Fibroblast of mammary gland (primary cell): Measurements from ENCODE around the gene RAB18.
"Not testable (repeated sequence)": the region's sequence is repeated elsewhere in the genome, so short reads cannot be mapped to it uniquely, and the experiment has no call there.

Source experiments
- DNase-seq: peaks from one replicate; pipeline ENCODE4 v3.0.0-alpha.2; 2010; ENCODE audit warnings: low read depth
- H3K4me3 ChIP-seq: 2 replicates; pipeline ENCODE4 v1.5.1; 2011; ENCODE audit warnings: low read depth, mild to moderate bottlenecking, low read length, moderate library complexity; ENCODE audit not compliant: control insufficient read depth
- TF ChIP-seq, protein P1 (sequence below): conservative IDR thresholded peaks from 2 replicates; pipeline ENCODE4 v1.5.1; 2011; ENCODE audit warnings: low read depth, low read length, inconsistent platforms; ENCODE audit not compliant: control insufficient read depth, insufficient read depth

Gene RAB18

GRCh38 chr10:27464993-27465392 lies 39.1 kb upstream of the RAB18 start:
- no peak for DNase-seq

GRCh38 chr10:27465596-27465995 lies 38.5 kb upstream of the RAB18 start:
- not testable (repeated sequence) for DNase-seq, H3K4me3 ChIP-seq

More at GRCh38 chr10:27464993-27465392, 39.1 kb upstream of the RAB18 start:
- no peak overlapping the region for H3K4me3 ChIP-seq
- TF ChIP-seq, protein P1, sequence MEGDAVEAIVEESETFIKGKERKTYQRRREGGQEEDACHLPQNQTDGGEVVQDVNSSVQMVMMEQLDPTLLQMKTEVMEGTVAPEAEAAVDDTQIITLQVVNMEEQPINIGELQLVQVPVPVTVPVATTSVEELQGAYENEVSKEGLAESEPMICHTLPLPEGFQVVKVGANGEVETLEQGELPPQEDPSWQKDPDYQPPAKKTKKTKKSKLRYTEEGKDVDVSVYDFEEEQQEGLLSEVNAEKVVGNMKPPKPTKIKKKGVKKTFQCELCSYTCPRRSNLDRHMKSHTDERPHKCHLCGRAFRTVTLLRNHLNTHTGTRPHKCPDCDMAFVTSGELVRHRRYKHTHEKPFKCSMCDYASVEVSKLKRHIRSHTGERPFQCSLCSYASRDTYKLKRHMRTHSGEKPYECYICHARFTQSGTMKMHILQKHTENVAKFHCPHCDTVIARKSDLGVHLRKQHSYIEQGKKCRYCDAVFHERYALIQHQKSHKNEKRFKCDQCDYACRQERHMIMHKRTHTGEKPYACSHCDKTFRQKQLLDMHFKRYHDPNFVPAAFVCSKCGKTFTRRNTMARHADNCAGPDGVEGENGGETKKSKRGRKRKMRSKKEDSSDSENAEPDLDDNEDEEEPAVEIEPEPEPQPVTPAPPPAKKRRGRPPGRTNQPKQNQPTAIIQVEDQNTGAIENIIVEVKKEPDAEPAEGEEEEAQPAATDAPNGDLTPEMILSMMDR = no peak

DNA sequence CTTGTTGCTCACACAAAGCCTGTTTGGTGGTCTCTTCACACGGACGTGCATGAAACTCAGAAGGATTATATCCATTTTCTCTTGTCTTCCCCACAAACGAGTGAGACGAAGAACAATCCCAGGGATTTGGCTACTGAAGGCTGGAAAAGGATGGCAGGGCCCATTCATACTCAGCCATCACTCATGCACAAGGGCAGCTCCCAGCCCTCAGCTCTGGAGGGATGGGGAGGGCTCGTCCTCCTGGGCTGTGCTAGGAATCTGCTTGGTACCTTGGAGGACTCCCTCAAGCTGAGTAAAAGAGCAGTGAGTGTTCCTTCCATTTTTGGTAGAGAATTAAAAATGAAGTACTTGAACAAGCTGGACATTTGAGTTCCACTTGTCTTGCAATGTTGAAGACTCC lies 33.2 kb upstream of the RAB18 start:
- TF ChIP-seq, protein P1 = no peak
- no peak overlapping the region for H3K4me3 ChIP-seq
- DNase-seq = no peak

DNA sequence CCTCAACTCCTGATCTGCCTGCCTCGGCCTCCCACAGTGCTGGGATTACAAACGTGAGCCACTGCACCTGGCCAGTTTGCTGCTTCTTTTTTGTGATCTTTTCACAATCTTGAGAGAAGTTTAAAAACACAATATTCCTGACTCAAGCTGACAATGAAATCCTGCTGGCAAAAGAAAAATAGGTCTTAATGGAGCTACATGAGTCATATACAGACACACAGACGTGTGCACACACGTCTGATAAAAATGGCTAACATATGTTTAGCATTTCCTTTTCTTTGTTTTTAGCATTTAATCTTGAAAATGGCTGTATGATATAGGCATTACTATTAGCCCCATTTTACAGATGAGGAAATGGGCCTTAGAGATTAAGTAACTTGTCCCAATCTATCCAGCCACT lies 29.4 kb upstream of the RAB18 start:
- peak; percentile 56 for DNase-seq
- TF ChIP-seq, protein P1 = no peak
- H3K4me3 ChIP-seq = no peak overlapping the region

DNA sequence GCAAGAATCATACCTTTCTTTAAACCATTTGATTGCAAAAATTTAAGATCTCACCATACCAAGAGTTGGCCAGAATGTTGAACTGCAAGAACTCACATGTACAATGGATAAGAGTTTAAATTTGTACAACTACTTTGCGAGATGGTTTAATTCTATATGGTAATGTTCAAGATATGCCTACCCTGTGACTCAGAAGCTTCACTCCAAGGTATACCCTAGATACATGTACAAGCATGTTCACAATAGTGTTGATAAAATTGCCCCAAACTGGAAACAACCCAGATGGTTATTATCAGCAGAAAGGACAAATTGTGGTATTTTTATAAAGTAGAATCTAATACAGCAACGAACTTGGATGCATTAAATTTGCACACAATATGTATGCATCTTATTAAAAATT lies 25.1 kb upstream of the RAB18 start:
- H3K4me3 ChIP-seq = no peak overlapping the region
- DNase-seq = no peak
- TF ChIP-seq, protein P1 = no peak

- no peak for DNase-seq
- TF ChIP-seq, protein P1 = no peak
- no peak overlapping the region for H3K4me3 ChIP-seq
Observed at GRCh38 chr10:27481486-27481885, 22.6 kb upstream of the RAB18 start.

DNA sequence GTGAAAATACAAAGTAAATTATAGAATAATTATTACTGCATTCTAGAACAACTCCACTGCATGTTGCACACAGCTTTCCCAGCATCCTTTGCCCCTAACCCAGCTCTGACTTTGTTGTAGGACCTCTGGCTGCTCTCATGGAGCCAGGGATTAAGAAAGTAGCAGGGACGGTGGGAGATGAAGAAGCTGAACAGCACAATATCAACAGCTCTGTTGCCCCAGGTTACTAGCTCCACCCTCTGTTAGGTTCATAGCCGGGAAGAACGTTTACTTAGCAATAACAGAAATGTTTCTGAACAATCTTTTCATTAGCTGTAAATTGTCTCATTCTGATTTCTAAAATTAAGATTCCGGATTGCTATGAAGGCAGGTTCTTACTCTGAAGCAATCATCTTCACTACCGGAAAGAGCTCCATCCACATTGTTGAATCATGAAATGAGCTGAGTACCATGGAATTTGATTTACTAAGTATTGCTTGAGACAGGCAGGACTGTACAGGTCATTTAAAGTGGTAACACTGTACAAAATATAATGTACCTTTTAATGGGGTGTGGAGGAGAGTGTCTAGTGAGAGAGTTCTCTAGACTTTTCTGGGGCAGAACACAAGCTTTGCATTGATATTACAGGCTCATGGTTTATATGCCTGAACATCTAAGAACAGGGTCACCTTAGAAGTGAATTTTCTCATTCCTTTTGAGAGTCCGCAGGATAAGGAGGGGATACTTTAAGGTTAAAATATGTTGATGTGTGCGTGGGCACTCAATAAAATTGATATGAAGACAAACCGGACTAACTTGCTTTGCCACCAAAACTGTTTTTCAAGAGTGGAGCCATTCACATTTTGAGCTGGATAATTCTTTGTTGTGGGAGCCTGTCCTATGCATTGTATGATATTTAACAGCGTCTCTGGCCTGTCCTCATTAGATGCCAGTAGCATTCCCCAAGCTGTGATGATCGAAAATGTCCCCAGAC lies 20.8 kb upstream of the RAB18 start:
- DNase-seq = peak; percentile 35
- no peak overlapping the region for H3K4me3 ChIP-seq
- TF ChIP-seq, protein P1 = no peak
